Left ventricle myocardium inferior (tissue), 1 donor: ENCODE data around the gene CCDC77. TPM values are rescaled to one million over a fixed set of nuclear protein-coding genes. Genes with fewer than 3 reads are reported as not detected.
"Not testable (repeated sequence)": the region's sequence is repeated elsewhere in the genome, so short reads cannot be mapped to it uniquely, and the experiment has no call there.

Experiments used
- DNase-seq: peaks from one replicate; pipeline ENCODE4 v3.0.0-alpha.2; 2020
- H3K27ac ChIP-seq: fragments of 200-600 bp; replicated peaks from 2 replicates; pipeline ENCODE4 v1.8.0; 2021
- H3K27me3 ChIP-seq: fragments of 200-600 bp; 2 replicates; pipeline ENCODE4 v1.8.0; 2021; ENCODE audit warnings: low read depth
- H3K36me3 ChIP-seq: fragments of 200-600 bp; 2 replicates; pipeline ENCODE4 v1.8.0; 2021
- H3K4me1 ChIP-seq: fragments of 200-600 bp; 2 replicates; pipeline ENCODE4 v1.8.0; 2021
- H3K4me3 ChIP-seq: fragments of 200-600 bp; 2 replicates; pipeline ENCODE4 v1.8.0; 2021; ENCODE audit warnings: mild to moderate bottlenecking, moderate library complexity
- H3K9me3 ChIP-seq: fragments of 200-600 bp; replicated peaks from 2 replicates; pipeline ENCODE4 v1.8.0; 2021
- CTCF ChIP-seq: fragments of 200-600 bp; IDR thresholded peaks from 2 replicates; pipeline ENCODE4 v1.8.0; 2021; ENCODE audit warnings: antibody characterized with exemption, mild to moderate bottlenecking, borderline replicate concordance
- intact Hi-C: fragments of 100-400 bp; cut with micrococcal nuclease; formaldehyde crosslinking; loops from one replicate; pipeline ENCODE4 v1.11.0; 2022
- total RNA-seq: library from RNA; stranded (reverse); fragmentation: NEBNext Ultra II Directional; extraction: Animal tissue kit (Norgen Biotek cat#: 25700); gene quantifications from one replicate; pipeline ENCODE4 v1.2.1, GENCODE V29; 2021
- donor health status: DM: no; HTN: yes; CAD: no; lungs with severe emphysema.

Gene CCDC77
- total RNA-seq, 1 donor from 2014 or later: 4.8 TPM

GRCh38 chr12:402029-402389 is 565 bp downstream of the CCDC77 start:
- peaks cover 18% of the 10 kb centered on the region for H3K4me1 ChIP-seq
- H3K9me3 ChIP-seq: no peaks in the 10 kb centered on the region
- H3K4me3 ChIP-seq: peak overlapping the region; percentile 87
- no peak for DNase-seq
- TF ChIP-seq CTCF: no peak
- H3K27me3 ChIP-seq: no peaks in the 10 kb centered on the region
- H3K27ac ChIP-seq: peak overlapping the region; percentile 73
- intact Hi-C loops: no loop called here
- no peaks in the 10 kb centered on the region for H3K36me3 ChIP-seq

GRCh38 chr12:414859-415258 is 13.4 kb downstream of the CCDC77 start:
- Histone ChIP-seq H3K27ac (no peak overlapping the region), H3K36me3 (peaks cover 56% of the 10 kb centered on the region), H3K4me1 (no peaks in the 10 kb centered on the region), H3K9me3 (no peaks in the 10 kb centered on the region), H3K4me3 (no peak overlapping the region), H3K27me3 (no peaks in the 10 kb centered on the region)
- TF ChIP-seq CTCF: no peak
- intact Hi-C loops: no loop called here
- DNase-seq: no peak

GRCh38 chr12:418432-418831 is 17.0 kb downstream of the CCDC77 start:
- no peak overlapping the region for H3K4me3 ChIP-seq
- H3K27me3 ChIP-seq: no peaks in the 10 kb centered on the region
- no peaks in the 10 kb centered on the region for H3K9me3 ChIP-seq
- no peak for DNase-seq
- H3K4me1 ChIP-seq: no peaks in the 10 kb centered on the region
- no peak overlapping the region for H3K27ac ChIP-seq
- intact Hi-C loops: no loop called here
- H3K36me3 ChIP-seq: peaks cover 26% of the 10 kb centered on the region
- no peak for TF ChIP-seq CTCF

- intact Hi-C loops: no loop called here
- H3K27me3 ChIP-seq: no peaks in the 10 kb centered on the region
- TF ChIP-seq CTCF: no peak
These were observed 21.1 kb downstream of the CCDC77 start for GRCh38 chr12:422526-422925.

GRCh38 chr12:435737-436136 is 34.3 kb downstream of the CCDC77 start:
- intact Hi-C loops, H3K9me3 ChIP-seq, DNase-seq, H3K4me3 ChIP-seq, H3K27me3 ChIP-seq, H3K4me1 ChIP-seq, H3K27ac ChIP-seq: not testable (repeated sequence)
- H3K36me3 ChIP-seq: peaks cover 46% of the 10 kb centered on the region

More at GRCh38 chr12:422526-422925, 21.1 kb downstream of the CCDC77 start:
- H3K36me3 ChIP-seq: peaks cover 18% of the 10 kb centered on the region
- H3K27ac ChIP-seq: no peak overlapping the region
- no peak for DNase-seq
- H3K4me3 ChIP-seq: no peak overlapping the region
- no peaks in the 10 kb centered on the region for H3K9me3 ChIP-seq
- H3K4me1 ChIP-seq: no peaks in the 10 kb centered on the region

- no peak for DNase-seq
- Histone ChIP-seq H3K27ac (no peak overlapping the region), H3K4me3 (no peak overlapping the region), H3K9me3 (no peaks in the 10 kb centered on the region), H3K4me1 (no peaks in the 10 kb centered on the region), H3K27me3 (no peaks in the 10 kb centered on the region), H3K36me3 (peaks cover 8% of the 10 kb centered on the region)
- intact Hi-C loops: no loop called here
- peak; percentile 82 for TF ChIP-seq CTCF
These were observed 40.9 kb downstream of the CCDC77 start for GRCh38 chr12:442235-442884.
